ENCODE results near the gene NDUFA6. TPM values are rescaled to one million over a fixed set of nuclear protein-coding genes. Genes with fewer than 3 reads are reported as not detected.
"Not testable (repeated sequence)": the region's sequence is repeated elsewhere in the genome, so short reads cannot be mapped to it uniquely, and the experiment has no call there.

The NDUFA6 gene
- total RNA-seq, 1 experiment from 2014 or later, result 166 TPM

- H3K9me3 ChIP-seq (ENCODE audit: low read depth, low read length, poor library complexity, severe bottlenecking), result peaks cover 9% of the 10 kb centered on the region
- ChIA-PET CTCF (no interaction called here), POLR2A (ENCODE audit: low non-redundant PET) (no interaction called here)
- intact Hi-C loops (cut with micrococcal nuclease; ENCODE audit: unreplicated experiment), result loop anchor here (5.0 kb wide), 1 partner anchor 292 kb away; no protein-coding TSS in a partner anchor
- peaks cover 9% of the 10 kb centered on the region for H3K4me1 ChIP-seq (ENCODE audit: insufficient read depth, low read length, poor library complexity, severe bottlenecking)
- no peaks in the 10 kb centered on the region for H3K36me3 ChIP-seq (ENCODE audit: insufficient read depth, low read length, poor library complexity, severe bottlenecking)
- BruUV-seq (replicated peaks), result no TSS peak
- DNase-seq (ENCODE audit: low spot score), result peak; percentile 50
- no peak overlapping the region for H3K27ac ChIP-seq (ENCODE audit: low read depth, low read length, poor library complexity, severe bottlenecking)
- no peaks in the 10 kb centered on the region for H3K27me3 ChIP-seq (replicated peaks; ENCODE audit: insufficient read depth, low read depth, low read length, poor library complexity)
- no peak overlapping the region for H3K4me3 ChIP-seq (ENCODE audit: low read depth, low read length, poor library complexity, severe bottlenecking)
- peak; percentile 48 for TF ChIP-seq CTCF (conservative IDR thresholded peaks at IDR 0.05; ENCODE audit: low read depth, low read length)
- no peak for TF ChIP-seq EZH2 (IDR thresholded peaks at IDR 0.05; ENCODE audit: borderline replicate concordance, low read depth, low read length, poor library complexity, severe bottlenecking)
Observed at GRCh38 chr22:42114721-42115120, 24.1 kb upstream of the NDUFA6 start.

- H3K9me3 ChIP-seq (ENCODE audit: low read depth, low read length, poor library complexity, severe bottlenecking); H3K4me1 ChIP-seq (ENCODE audit: insufficient read depth, low read length, poor library complexity, severe bottlenecking); POLR2A ChIA-PET (ENCODE audit: low non-redundant PET); H3K27ac ChIP-seq (ENCODE audit: low read depth, low read length, poor library complexity, severe bottlenecking); H3K4me3 ChIP-seq (ENCODE audit: low read depth, low read length, poor library complexity, severe bottlenecking); H3K36me3 ChIP-seq (ENCODE audit: insufficient read depth, low read length, poor library complexity, severe bottlenecking); BruUV-seq (replicated peaks); H3K27me3 ChIP-seq (replicated peaks; ENCODE audit: insufficient read depth, low read depth, low read length, poor library complexity): not testable (repeated sequence)
- CTCF ChIA-PET, result interaction anchor here (0.5 to 1.5 kb wide), 6 partner anchors 22 to 445 kb away, joined by 3 to 10 read pairs (median 6); partner anchors contain the start of gene NDUFA6
- intact Hi-C loops (cut with micrococcal nuclease; ENCODE audit: unreplicated experiment), result loop anchor here (2.0 to 5.0 kb wide), 2 partner anchors 146 to 290 kb away; no protein-coding TSS in a partner anchor
- peak; percentile 40 for TF ChIP-seq CTCF (conservative IDR thresholded peaks at IDR 0.05; ENCODE audit: low read depth, low read length)
- peak; percentile 64 for DNase-seq (ENCODE audit: low spot score)
Observed at GRCh38 chr22:42112793-42113192, 22.2 kb upstream of the NDUFA6 start.

GRCh38 chr22:42111798-42112197 lies 21.2 kb upstream of the NDUFA6 start:
- H3K4me1 ChIP-seq (ENCODE audit: insufficient read depth, low read length, poor library complexity, severe bottlenecking), result peaks cover 9% of the 10 kb centered on the region
- H3K4me3 ChIP-seq (ENCODE audit: low read depth, low read length, poor library complexity, severe bottlenecking), result no peak overlapping the region
- H3K27me3 ChIP-seq (replicated peaks; ENCODE audit: insufficient read depth, low read depth, low read length, poor library complexity), result no peaks in the 10 kb centered on the region
- CTCF ChIA-PET, result interaction anchor here (1.5 kb wide), 1 partner anchor 415 kb away, joined by 7 read pairs; no protein-coding TSS in a partner anchor
- intact Hi-C loops (cut with micrococcal nuclease; ENCODE audit: unreplicated experiment), result loop anchor here (2.0 to 5.0 kb wide), 2 partner anchors 145 to 289 kb away; no protein-coding TSS in a partner anchor
- H3K9me3 ChIP-seq (ENCODE audit: low read depth, low read length, poor library complexity, severe bottlenecking), result peaks cover 9% of the 10 kb centered on the region
- TF ChIP-seq CTCF (conservative IDR thresholded peaks at IDR 0.05; ENCODE audit: low read depth, low read length), result 0 out of 2 replicates have a peak, but pooled peaks have one; percentile 17
- no peak for TF ChIP-seq EZH2 (IDR thresholded peaks at IDR 0.05; ENCODE audit: borderline replicate concordance, low read depth, low read length, poor library complexity, severe bottlenecking)
- peak; percentile 43 for DNase-seq (ENCODE audit: low spot score)
- H3K27ac ChIP-seq (ENCODE audit: low read depth, low read length, poor library complexity, severe bottlenecking), result no peak overlapping the region
- no TSS peak for BruUV-seq (replicated peaks)
- POLR2A ChIA-PET (ENCODE audit: low non-redundant PET), result no interaction called here
- H3K36me3 ChIP-seq (ENCODE audit: insufficient read depth, low read length, poor library complexity, severe bottlenecking), result no peaks in the 10 kb centered on the region

Measured in A673 (cell line).